ENCODE results near the gene ZNF358. TPM values are rescaled to one million over a fixed set of nuclear protein-coding genes. Genes with fewer than 3 reads are reported as not detected.

ZNF358 gene
- total RNA-seq, 4 donors from 2014 or later = 19.1 to 69.1 (median 33.8) TPM

DNA sequence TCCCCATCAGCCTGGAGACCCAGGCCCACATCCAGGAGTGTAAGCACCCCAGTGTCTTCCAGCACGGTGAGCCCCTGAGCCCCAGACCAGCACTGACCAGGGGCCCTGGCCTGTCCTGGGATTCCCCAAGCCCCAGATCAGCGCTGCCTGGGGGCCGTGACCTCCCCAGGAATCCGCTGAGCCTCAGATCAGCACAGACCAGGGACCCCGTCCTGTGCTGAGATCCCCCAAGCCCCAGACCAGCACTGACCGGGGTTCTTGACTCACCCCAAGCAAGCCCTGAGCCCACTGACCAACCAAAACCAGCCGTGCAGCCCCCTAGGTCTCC, 12.3 kb downstream of the ZNF358 start:
- H3K27me3 ChIP-seq = no peaks in the 10 kb centered on the region
- intact Hi-C loops (cut with DNase I; ENCODE audit: low total_unique reads) = no loop called here
- TF ChIP-seq POLR2A (IDR thresholded peaks at IDR 0.05) (no peak), CTCF (IDR thresholded peaks at IDR 0.05) (no peak)
- H3K4me3 ChIP-seq = no peak overlapping the region
- no peaks in the 10 kb centered on the region for H3K9me3 ChIP-seq
- no peak for DNase-seq
- no peak overlapping the region for H3K27ac ChIP-seq
- no peaks in the 10 kb centered on the region for H3K36me3 ChIP-seq
- peaks cover 0 to 3% of the 10 kb centered on the region in 2 donors for H3K4me1 ChIP-seq

GRCh38 chr19:7528522-7529245, 12.8 kb downstream of the ZNF358 start:
- Histone ChIP-seq H3K4me3 (no peak overlapping the region), H3K27ac (no peak overlapping the region), H3K4me1 (no peaks in the 10 kb centered on the region), H3K36me3 (no peaks in the 10 kb centered on the region), H3K27me3 (no peaks in the 10 kb centered on the region), H3K9me3 (no peaks in the 10 kb centered on the region)
- DNase-seq = no peak
- intact Hi-C loops (cut with DNase I; ENCODE audit: low total_unique reads) = no loop called here
- no peak for TF ChIP-seq CTCF (IDR thresholded peaks at IDR 0.05)
- no peak for TF ChIP-seq POLR2A (IDR thresholded peaks at IDR 0.05)

DNA sequence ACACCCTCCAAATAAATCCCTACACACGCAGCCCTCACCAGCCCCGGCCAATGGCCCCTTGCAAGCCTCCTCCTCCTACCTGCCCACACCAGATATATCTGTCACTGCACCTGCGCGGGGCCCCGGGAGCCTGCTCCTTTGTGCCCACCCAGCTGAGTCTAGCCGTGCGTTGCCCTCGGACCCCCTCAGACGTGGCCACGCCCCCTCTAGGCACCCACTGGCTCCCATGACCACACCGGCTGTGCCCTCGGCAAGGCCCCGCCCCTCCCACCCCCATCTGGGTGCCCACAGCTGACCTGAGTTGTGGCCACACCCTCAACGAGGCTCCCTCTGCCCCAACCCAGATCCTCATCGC, 13.3 kb downstream of the ZNF358 start:
- Histone ChIP-seq H3K4me3 (no peak overlapping the region), H3K36me3 (no peaks in the 10 kb centered on the region), H3K27me3 (no peaks in the 10 kb centered on the region), H3K4me1 (no peaks in the 10 kb centered on the region), H3K27ac (no peak overlapping the region), H3K9me3 (no peaks in the 10 kb centered on the region)
- no peak for DNase-seq
- TF ChIP-seq POLR2A (IDR thresholded peaks at IDR 0.05) (no peak), CTCF (IDR thresholded peaks at IDR 0.05) (no peak)
- intact Hi-C loops (cut with DNase I; ENCODE audit: low total_unique reads) = no loop called here

GRCh38 chr19:7529610-7530490, 13.9 kb downstream of the ZNF358 start:
- H3K27me3 ChIP-seq = no peaks in the 10 kb centered on the region
- intact Hi-C loops (cut with DNase I; ENCODE audit: low total_unique reads) = no loop called here
- DNase-seq = no peak
- TF ChIP-seq CTCF (IDR thresholded peaks at IDR 0.05) (no peak), POLR2A (IDR thresholded peaks at IDR 0.05) (no peak)
- no peaks in the 10 kb centered on the region for H3K4me1 ChIP-seq
- H3K9me3 ChIP-seq = no peaks in the 10 kb centered on the region
- H3K4me3 ChIP-seq = no peak overlapping the region
- no peaks in the 10 kb centered on the region for H3K36me3 ChIP-seq
- H3K27ac ChIP-seq = no peak overlapping the region

GRCh38 chr19:7533281-7533885, 17.5 kb downstream of the ZNF358 start:
- Histone ChIP-seq H3K27me3 (no peaks in the 10 kb centered on the region), H3K27ac (peak overlapping the region; percentile 88 to 96), H3K4me1 (peaks cover 5% of the 10 kb centered on the region in 2 donors), H3K4me3 (peak overlapping the region; percentile 86 to 92), H3K36me3 (no peaks in the 10 kb centered on the region), H3K9me3 (no peaks in the 10 kb centered on the region)
- intact Hi-C loops (cut with DNase I; ENCODE audit: low total_unique reads) = no loop called here
- DNase-seq = peak; percentile 67 to 82
- TF ChIP-seq POLR2A (IDR thresholded peaks at IDR 0.05) (no peak), CTCF (IDR thresholded peaks at IDR 0.05) (no peak)

Measured in uterus (tissue), 4 donors.